Panc1 (cell line): ENCODE results near the gene TNNT3. TPM values are rescaled to one million over a fixed set of nuclear protein-coding genes. Genes with fewer than 3 reads are reported as not detected.
"Not testable (repeated sequence)": the region's sequence is repeated elsewhere in the genome, so short reads cannot be mapped to it uniquely, and the experiment has no call there.

Experiments
- ATAC-seq: fragments of 200-7000 bp; cut with Tn5 transposase; 2 replicates; pipeline ENCODE4 v1.9.1; 2020; ENCODE audit warnings: mild to moderate bottlenecking, moderate library complexity
- BruUV-seq: library from RNA; stranded (reverse); fragments of 400-500 nt; replicated peaks from 2 replicates; lab custom pipeline; 2021; lab: Mats Ljungman, UMichigan
- CTCF ChIA-PET: fragments of 300-600 bp; sonication (Branson Sonifier 250); formaldehyde crosslinking; loops from one replicate; lab custom pipeline; 2022; ENCODE audit warnings: antibody characterized with exemption; lab: Charles Lee
- POLR2A ChIA-PET: fragments of 300-600 bp; sonication (Branson Sonifier 250); formaldehyde crosslinking; loops from one replicate; lab custom pipeline; 2022; ENCODE audit warnings: antibody characterized with exemption; lab: Charles Lee
- DNase-seq: peaks from one replicate; pipeline ENCODE4 v3.0.0-alpha.2; 2010; ENCODE audit warnings: low read depth, low spot score
- H3K27ac ChIP-seq: 2 replicates; pipeline ENCODE4 v1.5.1; 2011; ENCODE audit warnings: mild to moderate bottlenecking, low read length, inconsistent platforms
- H3K27me3 ChIP-seq: fragments of 200-500 bp; sonication (Bioruptor generic); 2 replicates; pipeline ENCODE4 v1.6.0; 2014; ENCODE audit warnings: low read length, inconsistent platforms; ENCODE audit not compliant: control insufficient read depth, insufficient read depth
- H3K36me3 ChIP-seq: fragments of 200-500 bp; sonication (Bioruptor generic); 2 replicates; pipeline ENCODE4 v1.5.1; 2014; ENCODE audit warnings: inconsistent platforms, mild to moderate bottlenecking, low read length, moderate library complexity; ENCODE audit not compliant: control insufficient read depth, insufficient read depth
- H3K4me1 ChIP-seq: 2 replicates; pipeline ENCODE4 v1.5.1; 2011; ENCODE audit warnings: inconsistent platforms, mild to moderate bottlenecking, low read length, moderate library complexity; ENCODE audit not compliant: control insufficient read depth, insufficient read depth
- H3K4me3 ChIP-seq, 2 experiments: 2 replicates each; pipeline ENCODE4 v1.5.1; 2011 to 2012; ENCODE audit warnings: low read depth in 2 of 2, low read length in 2 of 2, mild to moderate bottlenecking in 2 of 2, inconsistent platforms in 1 of 2, moderate library complexity in 1 of 2
- H3K9me3 ChIP-seq: fragments of 200-500 bp; sonication (Bioruptor generic); 2 replicates; pipeline ENCODE4 v1.5.1; 2014; ENCODE audit warnings: low read depth, mild to moderate bottlenecking, inconsistent platforms, low read length, moderate library complexity; ENCODE audit not compliant: control insufficient read depth, insufficient read depth
- CTCF ChIP-seq: fragments of 450-650 bp; IDR thresholded peaks from 2 replicates; pipeline ENCODE4 v1.5.1; 2017; ENCODE audit warnings: mild to moderate bottlenecking
- POLR2AphosphoS5 ChIP-seq: IDR thresholded peaks from 2 replicates; pipeline ENCODE4 v1.6.1; 2012; ENCODE audit warnings: mild to moderate bottlenecking, low read depth, low read length, moderate library complexity
- REST ChIP-seq, 2 experiments: IDR thresholded peaks; 2 replicates each; pipeline ENCODE4 v1.6.1; 2011 to 2012; ENCODE audit warnings: low read depth in 2 of 2, control low read depth in 1 of 2, low read length in 1 of 2, mild to moderate bottlenecking in 1 of 2, moderate library complexity in 1 of 2; ENCODE audit not compliant: insufficient read depth in 1 of 2
- SIN3A ChIP-seq: IDR thresholded peaks from 2 replicates; pipeline ENCODE4 v1.6.1; 2012; ENCODE audit warnings: low read depth, mild to moderate bottlenecking, low read length, moderate library complexity, borderline replicate concordance; ENCODE audit not compliant: insufficient read depth
- TCF7L2 ChIP-seq: IDR thresholded peaks from 2 replicates; pipeline ENCODE4 v1.6.1; 2011; ENCODE audit warnings: mild to moderate bottlenecking, low read depth, low read length, inconsistent platforms
- in situ Hi-C: cut with HindIII; loops from 2 replicates; pipeline ENCODE4 v1.10.0; 2016; ENCODE audit warnings: low sequenced_read_pairs, low pct_unique_long_range_greater_than_20kb
- intact Hi-C: fragments of 100-400 bp; cut with micrococcal nuclease; formaldehyde crosslinking; loops from one replicate; pipeline ENCODE4 v1.10.0; 2022; ENCODE audit not compliant: unreplicated experiment
- total RNA-seq: library from RNA; stranded (reverse); gene quantifications from one replicate; pipeline ENCODE4 v1.2.1, GENCODE V29; 2021; ENCODE audit not compliant: unreplicated experiment

The TNNT3 gene
- total RNA-seq, 1 experiment from 2014 or later, result 0.41 TPM

GRCh38 chr11:1874441-1875092, 44.9 kb upstream of the TNNT3 start:
- ATAC-seq, in situ Hi-C loops, BruUV-seq, H3K36me3 ChIP-seq, H3K4me3 ChIP-seq, H3K27ac ChIP-seq, H3K9me3 ChIP-seq, POLR2A ChIA-PET, H3K27me3 ChIP-seq, DNase-seq: not testable (repeated sequence)
- peaks cover 34% of the 10 kb centered on the region for H3K4me1 ChIP-seq
- intact Hi-C loops, result loop anchor here (1.0 to 5.0 kb wide), 2 partner anchors 48 to 283 kb away; no protein-coding TSS in a partner anchor
- CTCF ChIA-PET, result interaction anchor here (0.6 to 2.7 kb wide), 5 partner anchors 42 to 181 kb away, joined by 3 to 13 read pairs (median 5); no protein-coding TSS in a partner anchor

GRCh38 chr11:1875093-1875850, 44.2 kb upstream of the TNNT3 start:
- DNase-seq (no peak), ATAC-seq (no peak)
- H3K36me3 ChIP-seq, result no peaks in the 10 kb centered on the region
- no peaks in the 10 kb centered on the region for H3K27me3 ChIP-seq
- in situ Hi-C loops (no loop called here), intact Hi-C loops (loop anchor here (1.0 kb wide), 1 partner anchor 47 kb away; no protein-coding TSS in a partner anchor)
- TF ChIP-seq REST (IDR thresholded peaks at IDR 0.05; ENCODE audit: insufficient read depth in 1 of 2, low read depth in 2 of 2, low read length in 1 of 2), result no peak
- no peak for TF ChIP-seq CTCF
- no peak for TF ChIP-seq TCF7L2
- TF ChIP-seq POLR2AphosphoS5, result no peak
- TF ChIP-seq SIN3A, result no peak
- H3K9me3 ChIP-seq, result no peaks in the 10 kb centered on the region
- BruUV-seq, result no TSS peak
- no peak overlapping the region for H3K4me3 ChIP-seq
- peaks cover 34% of the 10 kb centered on the region for H3K4me1 ChIP-seq
- no peak overlapping the region for H3K27ac ChIP-seq
- ChIA-PET POLR2A (no interaction called here), CTCF (interaction anchor here (0.6 to 2.7 kb wide), 6 partner anchors 23 to 181 kb away, joined by 3 to 13 read pairs (median 4); no protein-coding TSS in a partner anchor)

GRCh38 chr11:1875851-1876301, 43.6 kb upstream of the TNNT3 start:
- BruUV-seq, H3K27me3 ChIP-seq, H3K36me3 ChIP-seq, H3K9me3 ChIP-seq, H3K4me3 ChIP-seq, ATAC-seq, DNase-seq, in situ Hi-C loops: not testable (repeated sequence)
- Histone ChIP-seq H3K27ac (peak overlapping the region; percentile 44; the same call in 1 of the 2 replicates), H3K4me1 (peaks cover 34% of the 10 kb centered on the region)
- intact Hi-C loops, result loop anchor here (1.0 kb wide), 1 partner anchor 46 kb away; no protein-coding TSS in a partner anchor
- CTCF ChIA-PET, result interaction anchor here (0.6 to 2.7 kb wide), 10 partner anchors 23 to 278 kb away, joined by 3 to 13 read pairs (median 4); no protein-coding TSS in a partner anchor
- POLR2A ChIA-PET, result interaction anchor here (0.6 kb wide), 1 partner anchor 79 kb away, joined by 4 read pairs; no protein-coding TSS in a partner anchor
